HepG2 (cell line): Measurements from ENCODE around the gene CEP131. TPM values are rescaled to one million over a fixed set of nuclear protein-coding genes. Genes with fewer than 3 reads are reported as not detected.
A peak's percentile ranks its signal among the peaks of the same experiment; 100 is the strongest.

ENCODE experiments used
- CEBPG ChIP-seq: IDR thresholded peaks from 2 replicates; pipeline ENCODE4 v1.6.1; 2016
- HOXA7 ChIP-seq: sonication (generic); formaldehyde crosslinking; IDR thresholded peaks from 2 replicates; pipeline ENCODE4 v1.8.1; 2022; ENCODE audit warnings: mild to moderate bottlenecking, missing genetic modification reagents, moderate library complexity
- JUNB ChIP-seq: sonication (generic); formaldehyde crosslinking; IDR thresholded peaks from 2 replicates; pipeline ENCODE4 v1.8.0; 2022; ENCODE audit warnings: missing genetic modification reagents, mild to moderate bottlenecking, borderline replicate concordance
- NONO ChIP-seq, 2 experiments: fragments of 450-650 bp in 1 of 2; sonication (generic) in 1 of 2; formaldehyde crosslinking in 1 of 2; IDR thresholded peaks in 1 of 2; conservative IDR thresholded peaks in 1 of 2; 2 replicates each; pipeline versions ENCODE4 v1.6.1 to v1.8.0; 2017 to 2022; ENCODE audit warnings: mild to moderate bottlenecking in 1 of 2, missing genetic modification reagents in 1 of 2, moderate library complexity in 1 of 2
- RBFOX2 ChIP-seq: fragments of 200-400 bp; formaldehyde crosslinking; IDR thresholded peaks from 2 replicates; pipeline ENCODE4 v1.6.1; 2017; ENCODE audit warnings: low read depth, mild to moderate bottlenecking, low read length
- REL ChIP-seq: sonication (generic); formaldehyde crosslinking; conservative IDR thresholded peaks from 2 replicates; pipeline ENCODE4 v1.8.0; 2022; ENCODE audit warnings: mild to moderate bottlenecking, missing genetic modification reagents, moderate library complexity
- SAP130 ChIP-seq: IDR thresholded peaks from 2 replicates; pipeline ENCODE4 v1.6.1; 2016; ENCODE audit warnings: low read depth
- SOX5 ChIP-seq: IDR thresholded peaks from 2 replicates; pipeline ENCODE4 v1.6.1; 2016; ENCODE audit warnings: borderline replicate concordance
- THRA ChIP-seq: sonication (generic); formaldehyde crosslinking; IDR thresholded peaks from 2 replicates; pipeline ENCODE4 v1.4.0; 2020; ENCODE audit warnings: missing genetic modification reagents, borderline replicate concordance
- ZNF776 ChIP-seq: sonication (generic); formaldehyde crosslinking; IDR thresholded peaks from 2 replicates; pipeline ENCODE4 v1.4.0; 2020; ENCODE audit warnings: mild to moderate bottlenecking, missing genetic modification reagents
- ZNF780A ChIP-seq: sonication (generic); formaldehyde crosslinking; IDR thresholded peaks from 2 replicates; pipeline ENCODE4 v1.8.0; 2022; ENCODE audit warnings: mild to moderate bottlenecking, missing genetic modification reagents, moderate library complexity
- polyA plus RNA-seq, 8 experiments: library from polyadenylated mRNA; depleted of rRNA in 3 of 8; stranded (reverse) in 7 of 8; unstranded in 1 of 8; fragments of >200 nt; fragmentation: Illumina TruSeq in 4 of 8; extraction: Trizol in 4 of 8; gene quantifications; 2 replicates each; pipeline versions ENCODE4 v1.2.1 to v1.2.3, GENCODE V29; 2011 to 2016; ENCODE audit warnings: low read depth in 4 of 8, missing spikeins in 1 of 8, mixed read lengths in 1 of 8; ENCODE audit not compliant: insufficient read depth in 1 of 8
- total RNA-seq, 5 experiments: library from RNA; depleted of rRNA; stranded (reverse); fragments of >200 nt; fragmentation: Illumina TruSeq; extraction: Trizol; gene quantifications; 2 replicates each; pipeline ENCODE4 v1.2.3, GENCODE V29; 2016; ENCODE audit warnings: low read depth in 1 of 5
- TF ChIP-seq, protein P1 (sequence below): sonication (generic); formaldehyde crosslinking; IDR thresholded peaks from 2 replicates; pipeline ENCODE4 v1.8.0; 2022; ENCODE audit warnings: missing genetic modification reagents, mild to moderate bottlenecking, moderate library complexity, borderline replicate concordance
- TF ChIP-seq, protein P2 (sequence below), 2 experiments: sonication (generic) in 1 of 2; formaldehyde crosslinking in 1 of 2; IDR thresholded peaks; 2 replicates each; pipeline versions ENCODE4 v1.5.1 to v1.6.1; 2011 to 2020; ENCODE audit warnings: borderline replicate concordance in 1 of 2, low read depth in 1 of 2, low read length in 1 of 2, mild to moderate bottlenecking in 1 of 2, missing genetic modification reagents in 1 of 2, moderate library complexity in 1 of 2
- TF ChIP-seq, protein P3 (sequence below): fragments of 450-650 bp; IDR thresholded peaks from 2 replicates; pipeline ENCODE4 v1.6.1; 2016

Gene CEP131
- total and polyA plus RNA-seq, 2 of the 13 experiments (the other 11 are each of a cell fraction or from before 2014, with no cell fraction given): 5.0 to 16.8 TPM

GRCh38 chr17:81231121-81231645, 8.4 kb upstream of the CEP131 start (continued):
- TF ChIP-seq THRA (CRISPR knock-in tag) (no peak), RBFOX2 (peak; percentile 46; the same call in 1 of the 2 replicates), CEBPG (no peak), REL (CRISPR knock-in tag) (no peak), ZNF776 (CRISPR knock-in tag) (peak; percentile 41; the same call in 1 of the 2 replicates), NONO (IDR thresholded peaks at IDR 0.05) (no peak), NONO (CRISPR knock-in tag; conservative IDR thresholded peaks at IDR 0.05) (0 out of 2 replicates have a peak, but pooled peaks have one; percentile 21), JUNB (0 out of 2 replicates have a peak, but pooled peaks have one; percentile 26), SAP130 (CRISPR knock-in tag) (no peak), SOX5 (no peak), HOXA7 (CRISPR knock-in tag) (0 out of 2 replicates have a peak, but pooled peaks have one; percentile 57), ZNF780A (CRISPR knock-in tag) (0 out of 2 replicates have a peak, but pooled peaks have one; percentile 33)
- TF ChIP-seq, protein P1, sequence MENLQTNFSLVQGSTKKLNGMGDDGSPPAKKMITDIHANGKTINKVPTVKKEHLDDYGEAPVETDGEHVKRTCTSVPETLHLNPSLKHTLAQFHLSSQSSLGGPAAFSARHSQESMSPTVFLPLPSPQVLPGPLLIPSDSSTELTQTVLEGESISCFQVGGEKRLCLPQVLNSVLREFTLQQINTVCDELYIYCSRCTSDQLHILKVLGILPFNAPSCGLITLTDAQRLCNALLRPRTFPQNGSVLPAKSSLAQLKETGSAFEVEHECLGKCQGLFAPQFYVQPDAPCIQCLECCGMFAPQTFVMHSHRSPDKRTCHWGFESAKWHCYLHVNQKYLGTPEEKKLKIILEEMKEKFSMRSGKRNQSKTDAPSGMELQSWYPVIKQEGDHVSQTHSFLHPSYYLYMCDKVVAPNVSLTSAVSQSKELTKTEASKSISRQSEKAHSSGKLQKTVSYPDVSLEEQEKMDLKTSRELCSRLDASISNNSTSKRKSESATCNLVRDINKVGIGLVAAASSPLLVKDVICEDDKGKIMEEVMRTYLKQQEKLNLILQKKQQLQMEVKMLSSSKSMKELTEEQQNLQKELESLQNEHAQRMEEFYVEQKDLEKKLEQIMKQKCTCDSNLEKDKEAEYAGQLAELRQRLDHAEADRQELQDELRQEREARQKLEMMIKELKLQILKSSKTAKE (CRISPR knock-in tag): 0 out of 2 replicates have a peak, but pooled peaks have one; percentile 31
- TF ChIP-seq, protein P2, sequence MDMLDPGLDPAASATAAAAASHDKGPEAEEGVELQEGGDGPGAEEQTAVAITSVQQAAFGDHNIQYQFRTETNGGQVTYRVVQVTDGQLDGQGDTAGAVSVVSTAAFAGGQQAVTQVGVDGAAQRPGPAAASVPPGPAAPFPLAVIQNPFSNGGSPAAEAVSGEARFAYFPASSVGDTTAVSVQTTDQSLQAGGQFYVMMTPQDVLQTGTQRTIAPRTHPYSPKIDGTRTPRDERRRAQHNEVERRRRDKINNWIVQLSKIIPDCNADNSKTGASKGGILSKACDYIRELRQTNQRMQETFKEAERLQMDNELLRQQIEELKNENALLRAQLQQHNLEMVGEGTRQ (IDR thresholded peaks at IDR 0.05; ENCODE audit: low read depth, low read length): no peak
- TF ChIP-seq, protein P2 (CRISPR knock-in tag; IDR thresholded peaks at IDR 0.05; ENCODE audit: borderline replicate concordance): no peak
- TF ChIP-seq, protein P3, sequence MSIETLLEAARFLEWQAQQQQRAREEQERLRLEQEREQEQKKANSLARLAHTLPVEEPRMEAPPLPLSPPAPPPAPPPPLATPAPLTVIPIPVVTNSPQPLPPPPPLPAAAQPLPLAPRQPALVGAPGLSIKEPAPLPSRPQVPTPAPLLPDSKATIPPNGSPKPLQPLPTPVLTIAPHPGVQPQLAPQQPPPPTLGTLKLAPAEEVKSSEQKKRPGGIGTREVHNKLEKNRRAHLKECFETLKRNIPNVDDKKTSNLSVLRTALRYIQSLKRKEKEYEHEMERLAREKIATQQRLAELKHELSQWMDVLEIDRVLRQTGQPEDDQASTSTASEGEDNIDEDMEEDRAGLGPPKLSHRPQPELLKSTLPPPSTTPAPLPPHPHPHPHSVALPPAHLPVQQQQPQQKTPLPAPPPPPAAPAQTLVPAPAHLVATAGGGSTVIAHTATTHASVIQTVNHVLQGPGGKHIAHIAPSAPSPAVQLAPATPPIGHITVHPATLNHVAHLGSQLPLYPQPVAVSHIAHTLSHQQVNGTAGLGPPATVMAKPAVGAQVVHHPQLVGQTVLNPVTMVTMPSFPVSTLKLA: peak; percentile 15; the same call in 1 of the 2 replicates
- TF ChIP-seq, all 625 proteins: peak for 9
